Skeletal muscle cell (primary cell): ENCODE measurements around the gene FRMD3.

Source experiments
- DNase-seq: peaks from one replicate; pipeline ENCODE4 v3.0.0-alpha.2; 2010; ENCODE audit warnings: low read depth
- H3K4me3 ChIP-seq: 2 replicates; pipeline ENCODE4 v1.5.1; 2011; ENCODE audit warnings: low read depth, mild to moderate bottlenecking, control low read depth, low read length, moderate library complexity

FRMD3 gene

DNA sequence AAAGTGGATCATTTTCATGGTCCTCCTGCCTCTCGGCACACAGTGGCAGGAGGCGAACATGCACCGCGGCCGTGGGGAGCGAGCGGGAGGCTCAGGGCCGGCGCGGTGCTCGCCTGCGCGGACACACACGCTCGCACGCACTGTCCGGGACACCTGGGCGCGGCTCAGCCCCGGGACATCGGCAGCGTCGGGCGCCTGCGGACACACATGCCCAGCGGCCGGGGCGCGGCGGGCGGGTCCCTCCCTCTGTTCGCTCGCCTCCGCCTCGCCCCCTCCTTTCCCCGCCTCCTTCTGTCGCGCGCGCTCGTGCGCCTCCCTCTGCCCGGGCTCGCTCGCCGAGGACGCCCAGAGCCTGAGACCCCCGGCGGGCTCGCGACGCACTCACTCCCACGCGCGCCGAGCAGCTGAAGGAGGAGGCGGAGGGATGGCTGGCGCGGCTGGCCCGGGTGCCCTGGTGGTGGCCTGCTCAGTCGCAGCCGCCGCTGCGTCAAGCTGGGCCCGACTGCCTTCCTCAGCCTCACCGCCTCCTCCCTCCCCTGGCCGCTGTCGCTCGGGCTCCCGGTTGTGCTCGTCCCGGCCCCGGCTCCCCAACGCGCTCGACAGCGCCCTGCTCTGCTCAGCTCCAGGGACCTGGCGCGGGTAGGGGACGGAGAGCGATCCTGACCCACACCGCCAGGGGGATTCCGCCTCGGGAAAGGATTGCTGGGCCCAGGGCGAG, at the start of gene FRMD3:
FRMD3 (minus strand) TSS at position 230 of the 718 bp plus-strand sequence; CDS start at position 60, 170 bp downstream.
- DNase-seq: peak; percentile 33
- peak within 1 kb of the TSS; percentile 64 for H3K4me3 ChIP-seq

DNA sequence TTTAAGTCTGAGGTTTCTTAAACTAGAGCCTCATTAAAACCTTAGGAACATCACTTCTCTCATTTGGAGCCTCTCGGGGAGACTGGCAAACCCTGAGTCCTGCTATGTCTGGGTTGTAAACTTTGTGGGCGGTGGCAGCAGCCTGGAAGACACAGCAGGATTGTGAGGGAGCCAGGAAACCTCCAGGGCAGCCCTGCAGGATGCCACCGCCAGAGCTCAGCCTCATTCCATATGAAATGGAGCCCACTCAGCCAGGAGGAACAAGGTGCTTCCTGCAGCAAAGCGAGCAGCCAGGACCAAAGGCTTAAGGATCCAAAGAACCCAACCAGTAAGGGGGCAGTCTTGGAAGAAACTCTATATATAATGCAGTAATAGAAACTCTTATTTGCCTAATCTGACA, 46.8 kb upstream of the FRMD3 start:
- no peak overlapping the region for H3K4me3 ChIP-seq
- DNase-seq: no peak

DNA sequence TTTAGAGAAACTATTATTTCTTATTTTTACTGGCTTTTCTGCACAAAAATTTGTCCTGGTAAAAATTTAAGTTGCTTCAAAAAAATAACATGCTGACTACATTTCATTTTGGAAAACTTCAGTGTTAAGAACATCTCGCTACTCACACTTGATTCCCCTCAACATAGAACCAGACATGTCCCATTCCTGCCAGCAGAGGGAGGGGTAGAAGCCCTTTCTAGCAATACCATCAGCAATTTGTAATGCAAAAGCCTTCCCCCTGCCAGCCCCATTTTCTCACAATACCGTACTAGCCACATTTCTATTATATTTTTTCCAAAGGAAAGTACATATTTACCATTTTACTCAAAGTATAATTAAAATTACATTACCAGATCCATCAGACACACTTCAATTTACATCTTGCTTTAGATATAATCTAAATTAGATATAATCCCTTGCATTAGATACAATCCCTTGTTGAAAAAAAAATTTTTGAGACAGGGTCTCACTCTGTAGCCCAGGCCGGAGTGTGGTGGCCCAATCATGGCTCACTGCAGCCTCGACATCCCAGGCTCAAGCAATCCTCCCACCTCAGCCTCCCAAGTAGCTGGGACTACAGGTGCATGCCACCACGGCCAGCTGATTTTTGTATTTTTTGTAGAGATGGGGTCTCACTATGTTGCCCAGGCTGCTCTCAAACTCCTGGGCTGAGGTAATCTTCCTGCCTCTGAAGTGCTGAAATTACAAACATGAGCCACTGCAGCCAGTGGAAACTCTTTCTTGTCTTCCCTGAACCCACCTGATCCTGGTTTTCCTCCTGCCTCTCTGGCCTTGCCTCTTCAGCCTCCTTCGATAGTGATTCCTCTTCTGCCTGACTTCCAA, 45.2 kb upstream of the FRMD3 start:
- H3K4me3 ChIP-seq: no peak overlapping the region
- no peak for DNase-seq

DNA sequence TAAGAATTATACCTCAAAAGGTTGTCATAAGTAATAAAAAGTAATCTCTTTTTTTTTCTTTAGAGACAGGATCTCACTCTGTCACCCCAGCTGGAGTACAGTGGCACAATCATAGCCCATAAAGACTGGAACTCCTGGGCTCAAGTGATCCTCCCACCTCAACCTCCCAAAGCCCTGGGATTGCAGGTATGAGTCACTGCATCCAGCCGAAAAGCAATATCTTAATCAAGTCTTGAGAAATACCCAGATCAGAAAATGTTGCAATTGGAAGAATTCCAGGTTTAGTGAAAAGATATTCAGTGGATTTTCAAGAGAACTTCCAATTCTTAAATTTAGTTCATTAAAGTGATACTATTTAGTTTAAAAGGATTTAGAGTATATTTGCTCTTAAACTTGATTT, 43.8 kb upstream of the FRMD3 start:
- peak; percentile 76 for DNase-seq
- no peak overlapping the region for H3K4me3 ChIP-seq

DNA sequence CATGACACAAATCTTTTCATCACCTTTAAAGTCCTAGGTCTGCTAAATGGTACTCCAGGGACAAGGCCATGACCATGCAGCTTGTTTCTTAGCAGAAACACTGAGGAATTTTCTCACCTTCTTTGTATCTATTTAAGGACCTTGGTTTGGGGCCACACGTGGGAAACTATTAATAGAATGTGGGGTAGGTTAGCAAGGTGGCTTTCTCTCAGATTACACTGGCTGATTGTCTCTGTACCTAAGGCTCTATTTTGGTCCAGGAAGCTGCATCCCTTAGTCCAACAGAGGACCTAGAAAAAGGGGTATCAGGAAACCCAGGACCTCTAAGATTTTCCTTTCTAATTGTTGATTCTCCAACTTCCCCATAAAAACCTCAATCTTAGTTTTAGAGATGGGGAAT, 36.3 kb upstream of the FRMD3 start:
- no peak overlapping the region for H3K4me3 ChIP-seq
- no peak for DNase-seq

DNA sequence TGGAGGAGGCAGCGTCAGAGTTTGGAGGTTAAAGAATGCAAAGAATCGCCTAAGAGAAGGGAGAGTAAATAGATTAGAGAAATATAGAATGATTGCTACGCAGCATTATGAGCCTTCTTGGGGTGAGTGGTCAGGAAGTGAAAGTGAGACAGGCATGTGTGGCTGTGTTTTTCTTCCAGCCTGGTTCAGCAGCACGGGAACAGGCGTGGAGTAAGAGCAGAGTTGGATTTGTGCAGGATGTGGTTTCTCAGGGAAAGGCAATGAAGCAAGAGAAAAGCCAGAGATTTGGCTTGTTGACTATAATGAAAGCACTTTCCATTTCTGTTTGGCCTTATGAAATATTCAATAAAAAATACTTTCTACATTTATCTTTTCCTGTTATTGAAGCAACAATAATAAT, 34.3 kb upstream of the FRMD3 start:
- no peak overlapping the region for H3K4me3 ChIP-seq
- DNase-seq: peak; percentile 77

DNA sequence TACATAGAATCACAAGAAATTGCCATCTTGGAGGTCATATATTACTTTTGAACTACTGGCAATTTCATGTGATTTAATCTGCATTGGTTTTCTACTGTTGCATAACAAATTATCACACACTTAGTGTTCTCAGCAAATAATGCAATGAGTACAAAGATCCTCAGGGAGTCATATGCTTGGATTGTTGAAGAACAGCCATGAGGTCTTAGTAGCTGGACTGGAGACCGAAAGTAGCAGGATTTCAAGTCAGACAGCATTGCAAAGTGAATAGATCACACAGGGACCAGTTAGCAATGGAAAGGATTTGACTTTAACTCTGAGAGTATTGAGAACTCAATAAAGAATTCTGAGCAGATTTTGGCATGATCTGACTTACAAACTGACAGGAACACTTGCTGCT, 32.2 kb upstream of the FRMD3 start:
- DNase-seq: peak; percentile 78
- H3K4me3 ChIP-seq: no peak overlapping the region

DNA sequence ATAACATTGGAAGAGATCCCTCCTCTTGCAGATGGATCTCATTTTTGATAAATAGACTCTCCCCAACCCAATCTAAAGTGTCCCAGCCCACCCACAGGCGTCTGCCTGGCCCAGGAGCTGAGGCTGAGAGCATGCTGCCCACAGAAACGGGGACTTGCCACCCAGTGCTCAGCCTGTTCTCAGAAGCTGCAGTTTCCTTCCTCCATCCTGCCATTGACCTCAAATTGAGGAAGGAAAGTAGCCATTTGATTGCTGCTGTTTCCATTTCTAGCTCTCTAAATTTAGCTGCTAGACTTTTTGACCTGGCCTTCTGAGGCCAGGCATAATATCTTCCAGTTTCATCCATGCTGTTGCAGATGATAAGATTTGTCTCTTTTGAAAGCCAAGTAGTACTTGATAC, 31.1 kb upstream of the FRMD3 start:
- DNase-seq: no peak
- H3K4me3 ChIP-seq: no peak overlapping the region

DNA sequence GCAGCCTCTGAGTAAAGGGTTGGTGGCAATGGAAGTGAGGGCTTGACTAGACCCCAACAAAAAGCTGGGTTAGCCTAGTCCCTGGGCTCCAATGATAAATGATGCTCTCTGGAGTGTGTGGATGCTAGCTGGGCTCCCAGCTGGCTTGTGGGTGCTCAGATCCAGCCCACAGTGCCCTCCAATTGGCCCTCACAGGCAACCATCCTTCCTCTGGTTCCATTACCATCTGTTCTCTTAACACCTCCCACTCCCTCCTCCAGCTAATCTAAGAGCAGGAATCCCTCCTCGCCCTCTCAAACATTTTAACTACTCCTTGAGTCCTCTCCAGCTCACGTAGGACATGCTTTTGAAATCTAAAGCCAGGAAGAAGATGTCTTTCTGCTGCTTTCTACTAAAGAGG, 25.2 kb upstream of the FRMD3 start:
- H3K4me3 ChIP-seq: no peak overlapping the region
- DNase-seq: no peak

DNA sequence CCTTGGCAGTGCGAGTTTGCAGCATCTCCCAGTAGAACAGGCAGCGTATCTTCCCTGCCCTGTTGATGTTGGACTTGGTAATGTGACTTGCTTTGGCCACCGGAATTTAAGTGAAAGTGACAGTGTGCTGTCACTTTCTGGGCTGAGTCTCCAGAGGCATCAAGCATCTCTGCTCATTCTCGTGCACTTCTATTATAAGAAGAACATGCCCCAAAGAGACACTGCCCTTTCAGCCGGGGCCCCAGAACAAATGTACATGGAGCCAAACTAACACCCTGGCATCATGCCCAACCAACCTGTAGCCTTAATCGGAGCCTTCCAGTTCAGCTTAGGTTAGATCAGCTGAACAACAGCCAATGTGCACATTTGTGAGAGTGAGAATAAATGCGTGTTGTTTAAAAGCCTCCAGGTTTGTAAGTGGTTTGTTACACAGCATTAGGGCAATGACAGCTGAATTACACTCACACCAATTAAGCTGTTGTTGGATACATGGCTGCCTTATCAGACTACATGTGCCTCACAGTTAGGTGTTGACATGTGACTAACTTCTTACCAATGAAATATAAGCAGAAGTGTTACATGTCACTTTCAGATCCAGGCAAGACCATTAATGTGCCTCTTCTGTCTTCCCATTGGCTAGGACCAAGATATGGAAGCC, 22.1 kb upstream of the FRMD3 start:
- no peak for DNase-seq
- H3K4me3 ChIP-seq: no peak overlapping the region

DNA sequence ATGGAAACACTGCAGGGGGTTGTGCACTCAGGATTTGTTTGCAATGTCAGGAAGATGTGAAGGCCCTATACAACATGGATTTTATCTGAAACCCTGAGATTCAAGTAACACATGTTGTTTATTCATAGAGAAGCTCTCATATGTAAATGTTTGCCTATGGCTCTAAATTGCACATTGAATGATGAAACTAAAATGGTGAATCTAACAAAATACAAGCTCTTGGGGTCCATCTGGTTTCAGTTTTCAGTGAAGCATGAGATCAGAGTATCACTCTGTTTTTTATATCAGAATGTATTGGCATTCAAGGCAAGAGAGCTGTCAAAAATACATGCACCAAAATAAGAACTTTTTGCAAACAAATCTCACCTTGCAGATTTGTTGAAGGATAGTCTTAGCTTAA, 19.6 kb upstream of the FRMD3 start:
- no peak for DNase-seq
- no peak overlapping the region for H3K4me3 ChIP-seq

DNA sequence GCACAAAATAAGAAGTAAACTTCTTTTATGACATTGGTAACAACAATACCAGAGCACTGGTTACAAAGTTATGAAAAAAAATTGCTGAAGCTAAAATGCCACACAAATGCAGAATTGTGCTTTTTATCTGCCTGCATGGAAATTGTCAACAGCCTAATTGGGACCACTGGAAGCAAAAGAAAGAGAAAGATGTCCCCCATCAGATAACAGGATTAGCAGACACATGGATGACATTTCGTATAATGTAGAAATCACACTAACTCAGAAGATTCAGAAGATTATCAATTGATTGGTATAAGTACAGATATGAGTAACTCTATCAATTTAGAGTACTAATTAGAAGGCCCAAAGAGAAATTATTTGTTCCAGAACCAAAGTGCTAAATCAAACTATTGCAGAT, 19.1 kb upstream of the FRMD3 start:
- H3K4me3 ChIP-seq: no peak overlapping the region
- no peak for DNase-seq

DNA sequence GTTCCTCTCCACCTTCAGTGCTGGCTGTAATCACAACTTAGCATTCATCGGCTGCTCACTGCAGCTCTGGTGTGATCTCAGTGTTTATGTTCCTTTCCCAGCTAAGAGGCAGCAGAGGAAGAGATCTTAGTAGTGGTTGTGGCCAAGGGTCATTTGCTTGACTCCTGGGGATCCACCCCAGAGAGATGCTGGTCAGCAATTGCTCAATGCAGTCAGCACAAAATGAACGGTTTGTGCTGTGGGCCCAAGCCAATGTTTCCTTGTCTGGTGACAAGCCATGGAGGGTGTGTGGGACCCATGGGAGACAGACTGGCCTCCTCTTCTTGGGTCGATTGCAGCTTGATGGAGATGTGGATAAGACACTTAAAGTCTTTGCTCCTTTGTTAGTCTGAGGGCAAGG, 16.1 kb upstream of the FRMD3 start:
- H3K4me3 ChIP-seq: no peak overlapping the region
- peak; percentile 40 for DNase-seq

DNA sequence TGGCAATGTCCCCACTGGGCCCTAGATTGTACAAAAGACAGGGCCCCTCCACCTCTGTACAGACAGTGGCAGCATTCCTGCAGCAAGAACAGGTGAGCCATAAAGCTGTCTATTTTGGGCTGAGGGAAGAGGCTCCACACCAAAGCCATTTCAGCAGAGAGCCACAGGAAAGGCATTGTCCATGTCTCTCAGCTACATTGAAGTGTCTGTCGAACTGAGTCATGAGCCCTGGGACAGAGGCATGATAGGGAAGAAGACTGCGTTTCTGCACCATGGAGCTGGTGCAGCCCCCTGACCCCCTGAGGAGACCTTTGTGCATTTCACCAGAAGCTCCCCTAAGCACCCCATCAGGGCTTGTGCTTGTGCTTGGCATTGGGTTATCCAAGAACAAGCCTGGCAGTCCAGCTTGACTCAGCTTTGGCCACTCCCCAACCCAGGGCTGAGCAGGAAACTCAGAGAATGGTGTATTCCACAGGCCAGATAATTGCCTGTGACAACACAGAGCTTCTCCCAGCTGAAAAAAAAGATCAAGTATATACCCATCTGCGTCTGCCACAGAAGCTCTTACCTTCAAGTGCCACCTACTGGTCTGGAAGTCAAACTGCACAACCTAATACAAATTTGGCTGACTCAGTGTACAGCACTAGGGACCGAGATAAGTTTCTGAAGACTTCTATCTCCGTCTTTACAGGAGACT, 5.9 kb upstream of the FRMD3 start:
- H3K4me3 ChIP-seq: no peak overlapping the region
- peak; percentile 48 for DNase-seq

DNA sequence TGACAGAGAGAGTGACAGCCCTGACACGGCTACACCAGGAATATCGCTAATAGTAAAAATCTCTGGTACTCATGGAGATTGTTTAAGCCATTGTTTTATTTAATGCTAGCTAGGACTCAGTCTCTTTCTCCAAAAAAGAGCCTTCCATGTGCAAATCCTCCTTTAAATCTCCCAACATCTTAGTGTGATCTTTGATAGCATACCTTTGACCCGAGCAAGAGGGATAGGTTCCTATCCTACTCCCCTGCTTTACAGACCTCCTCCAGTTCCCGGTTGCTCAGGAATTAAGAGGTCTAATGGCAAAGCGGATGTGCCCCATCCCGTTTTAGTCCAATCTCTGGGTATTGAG, 663 bp upstream of the FRMD3 start:
- H3K4me3 ChIP-seq: peak overlapping the region; percentile 64
- DNase-seq: no peak

DNA sequence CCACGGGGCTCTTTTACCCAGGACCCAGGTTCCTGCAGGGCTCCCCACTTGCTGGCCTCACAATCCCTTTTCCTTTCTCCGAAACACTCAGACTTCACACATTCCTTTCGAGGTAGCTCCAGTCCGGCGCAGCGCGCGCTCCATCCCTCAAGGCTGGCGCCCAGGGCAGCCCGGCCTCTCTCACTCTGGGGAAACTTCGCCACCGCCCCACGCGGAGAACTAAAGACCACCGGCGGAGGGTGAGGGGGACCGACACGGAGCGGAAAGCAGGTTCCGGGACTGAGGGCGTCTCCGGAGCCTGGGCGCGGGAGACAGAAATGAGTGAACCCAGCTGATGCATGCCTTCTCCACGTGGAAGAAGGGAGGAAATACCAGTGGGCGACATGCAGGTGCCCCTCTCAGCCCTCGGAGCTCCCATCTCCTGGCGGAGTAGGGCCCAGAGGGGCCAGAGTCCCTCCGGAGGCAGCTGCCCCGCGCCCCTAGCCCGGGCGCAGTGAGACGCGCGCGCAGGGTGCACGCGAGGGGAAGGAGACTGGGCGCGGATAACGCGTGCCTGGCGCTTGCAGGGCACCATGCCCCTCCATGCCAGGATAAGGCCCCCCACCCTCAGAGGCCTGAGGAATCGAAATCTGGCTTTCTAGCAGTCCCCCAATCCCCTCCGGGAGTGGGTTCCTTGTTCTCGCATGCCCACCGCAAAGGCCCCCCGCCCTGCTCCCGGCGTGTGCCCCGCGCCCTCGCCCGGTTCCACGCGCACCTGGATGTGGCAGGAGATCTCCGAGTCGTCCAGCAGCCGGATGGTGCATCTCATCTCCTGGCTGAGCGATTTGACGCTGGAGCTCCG, 650 bp downstream of the FRMD3 start:
- DNase-seq: no peak
- H3K4me3 ChIP-seq: peak overlapping the region; percentile 64

DNA sequence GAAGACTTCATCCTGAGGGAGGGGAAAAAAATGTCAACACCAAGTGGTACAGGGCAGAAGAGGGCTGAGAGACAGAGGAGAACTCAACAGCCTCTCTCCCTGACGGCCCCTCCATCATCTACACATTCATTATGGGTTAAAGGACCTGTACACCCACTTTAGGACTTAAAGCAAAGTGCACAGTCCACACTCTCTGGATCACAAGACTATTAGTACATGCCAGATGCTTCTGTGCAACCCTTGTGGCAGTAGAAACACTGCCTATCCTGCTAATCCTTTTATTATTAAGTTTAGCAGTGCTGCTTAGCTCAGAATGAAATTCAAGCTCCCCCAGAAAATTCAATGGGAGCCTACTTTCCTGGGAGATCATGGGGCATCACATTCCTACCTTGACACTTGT, 1.9 kb downstream of the FRMD3 start:
- no peak for DNase-seq

DNA sequence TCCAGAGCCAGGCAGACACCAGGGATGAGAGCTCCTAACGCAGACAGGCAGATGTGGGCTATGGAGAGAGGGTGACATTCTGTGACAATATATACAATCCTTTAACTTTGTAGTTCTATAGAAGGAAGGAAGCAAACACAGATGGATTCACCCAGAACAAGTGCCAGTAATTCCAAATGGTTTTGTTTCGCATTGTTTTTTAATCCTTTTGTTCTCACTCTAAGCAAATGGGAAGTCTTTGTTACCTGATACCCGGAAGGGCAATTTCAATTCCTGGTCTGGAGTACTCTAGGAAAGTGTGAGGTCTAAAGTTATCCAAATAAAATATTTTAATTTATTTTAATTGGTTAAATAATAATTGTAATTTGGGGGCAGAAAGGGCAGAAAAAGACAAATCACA, 2.5 kb downstream of the FRMD3 start:
- no peak for DNase-seq
- no peak overlapping the region for H3K4me3 ChIP-seq

More for the DNA sequence above, 1.9 kb downstream of the FRMD3 start:
- H3K4me3 ChIP-seq: no peak overlapping the region

DNA sequence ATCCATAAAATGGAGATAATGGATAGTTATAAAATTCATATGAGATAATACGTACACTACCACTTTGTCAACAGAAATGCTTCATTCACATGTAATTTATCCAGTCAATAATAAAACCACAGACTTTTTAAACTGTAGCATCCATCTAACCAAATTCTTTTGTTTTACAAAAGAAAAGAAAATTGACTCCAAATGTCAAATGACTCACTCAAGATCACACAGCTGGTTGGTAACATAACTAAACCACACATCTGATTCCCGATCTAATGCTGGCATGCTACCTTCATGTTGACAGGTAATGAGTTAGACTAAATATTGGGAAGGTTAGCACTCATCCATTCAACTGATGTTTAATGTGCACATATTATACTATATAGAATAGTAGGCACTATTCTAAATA, 4.9 kb downstream of the FRMD3 start:
- no peak overlapping the region for H3K4me3 ChIP-seq
- no peak for DNase-seq
